IMR-90 (cell line): ENCODE data around the gene FER. TPM values are rescaled to one million over a fixed set of nuclear protein-coding genes. Genes with fewer than 3 reads are reported as not detected.

Experiments
- ATAC-seq: fragments of 200-7000 bp; cut with Tn5 transposase; 2 replicates; pipeline ENCODE4 v1.9.1; 2020; ENCODE audit warnings: low read depth, mild to moderate bottlenecking, moderate library complexity
- BruUV-seq: library from RNA; stranded (reverse); fragments of 400-500 nt; replicated peaks from 2 replicates; lab custom pipeline; 2021; lab: Mats Ljungman, UMichigan
- CTCF ChIA-PET: fragments of 300-600 bp; formaldehyde crosslinking; extraction: SDS; loops from one replicate; lab custom pipeline; 2021; ENCODE audit warnings: antibody characterized with exemption; lab: Yijun Ruan, JAX
- POLR2A ChIA-PET: fragments of 300-600 bp; sonication (Branson Sonifier 250); formaldehyde crosslinking; loops from one replicate; lab custom pipeline; 2022; ENCODE audit warnings: antibody characterized with exemption; ENCODE audit not compliant: unreplicated experiment; lab: Charles Lee
- DNase-seq: peaks from one replicate; pipeline ENCODE4 v3.0.0; 2013
- H2AFZ ChIP-seq: replicated peaks from 2 replicates; pipeline ENCODE3; 2013; ENCODE audit warnings: low read length, mild to moderate bottlenecking; ENCODE audit not compliant: poor library complexity
- H2AK5ac ChIP-seq: 2 replicates; pipeline ENCODE4 v1.6.1; 2013; ENCODE audit warnings: low read depth, low read length, inconsistent platforms
- H2AK9ac ChIP-seq: replicated peaks from 2 replicates; pipeline ENCODE3; 2013; ENCODE audit warnings: mild to moderate bottlenecking, low read depth, low read length, moderate library complexity; ENCODE audit not compliant: poor library complexity
- H2BK120ac ChIP-seq: 2 replicates; pipeline ENCODE4 v1.6.1; 2013; ENCODE audit warnings: low read depth, low read length, inconsistent platforms
- H2BK15ac ChIP-seq: 3 replicates; pipeline ENCODE4 v1.6.1; 2013; ENCODE audit warnings: low read depth, low read length, inconsistent platforms
- H2BK20ac ChIP-seq: 2 replicates; pipeline ENCODE4 v1.6.1; 2013; ENCODE audit warnings: low read depth, mild to moderate bottlenecking, inconsistent platforms, low read length, moderate library complexity
- H2BK5ac ChIP-seq: 2 replicates; pipeline ENCODE4 v1.6.1; 2013; ENCODE audit warnings: mild to moderate bottlenecking, low read depth, low read length, inconsistent platforms; ENCODE audit not compliant: poor library complexity, severe bottlenecking
- H3K14ac ChIP-seq: replicated peaks from 2 replicates; pipeline ENCODE4 v1.6.1; 2013; ENCODE audit warnings: low read depth, low read length, inconsistent platforms
- H3K18ac ChIP-seq: 2 replicates; pipeline ENCODE4 v1.6.1; 2013; ENCODE audit warnings: low read depth, low read length, control low read depth
- H3K23ac ChIP-seq: 2 replicates; pipeline ENCODE4 v1.6.1; 2013; ENCODE audit warnings: low read depth, low read length, inconsistent platforms
- H3K27ac ChIP-seq: 2 replicates; pipeline ENCODE4 v1.5.1; 2013; ENCODE audit warnings: mild to moderate bottlenecking, control low read depth, low read length; ENCODE audit not compliant: insufficient read depth
- H3K27me3 ChIP-seq: 2 replicates; pipeline ENCODE4 v1.6.1; 2013; ENCODE audit warnings: low read length; ENCODE audit not compliant: control insufficient read depth, insufficient read depth
- H3K36me3 ChIP-seq: 2 replicates; pipeline ENCODE4 v1.6.1; 2013; ENCODE audit warnings: low read length, mixed read lengths; ENCODE audit not compliant: control insufficient read depth, insufficient read depth
- H3K4ac ChIP-seq: 2 replicates; pipeline ENCODE4 v1.6.1; 2013; ENCODE audit warnings: low read depth, low read length, inconsistent platforms
- H3K4me1 ChIP-seq: 2 replicates; pipeline ENCODE4 v1.6.1; 2013; ENCODE audit warnings: low read length, mixed read lengths; ENCODE audit not compliant: control insufficient read depth, insufficient read depth
- H3K4me2 ChIP-seq: 2 replicates; pipeline ENCODE4 v1.6.1; 2013; ENCODE audit warnings: low read depth, mild to moderate bottlenecking, control low read depth, low read length, moderate library complexity
- H3K4me3 ChIP-seq: 2 replicates; pipeline ENCODE4 v1.5.1; 2013; ENCODE audit warnings: low read depth, mild to moderate bottlenecking, control low read depth, low read length, moderate library complexity; ENCODE audit not compliant: insufficient read depth
- H3K56ac ChIP-seq: 2 replicates; pipeline ENCODE4 v1.6.1; 2013; ENCODE audit warnings: low read length, inconsistent platforms; ENCODE audit not compliant: insufficient read depth; ENCODE audit errors: extremely low read depth
- H3K79me1 ChIP-seq, 2 experiments: 2 replicates each; pipeline ENCODE4 v1.6.1; 2013; ENCODE audit warnings: low read length in 2 of 2, inconsistent platforms in 1 of 2, low read depth in 1 of 2
- H3K9ac ChIP-seq: 2 replicates; pipeline ENCODE4 v1.6.1; 2013; ENCODE audit warnings: low read depth, low read length, control low read depth
- H3K9me1 ChIP-seq: 2 replicates; pipeline ENCODE4 v1.6.1; 2013; ENCODE audit warnings: low read length, inconsistent platforms; ENCODE audit not compliant: insufficient read depth
- H3K9me3 ChIP-seq: 2 replicates; pipeline ENCODE4 v1.6.1; 2013; ENCODE audit warnings: low read length; ENCODE audit not compliant: control insufficient read depth, insufficient read depth
- H4K20me1 ChIP-seq: 2 replicates; pipeline ENCODE4 v1.6.1; 2013; ENCODE audit warnings: low read length, inconsistent platforms; ENCODE audit not compliant: insufficient read depth
- H4K5ac ChIP-seq: 2 replicates; pipeline ENCODE4 v1.6.1; 2013; ENCODE audit warnings: mild to moderate bottlenecking, low read depth, low read length, control low read depth
- H4K8ac ChIP-seq, 2 experiments: 2 replicates each; pipeline ENCODE4 v1.6.1; 2013; ENCODE audit warnings: low read depth in 2 of 2, low read length in 2 of 2, control low read depth in 1 of 2, inconsistent platforms in 1 of 2
- H4K91ac ChIP-seq: 2 replicates; pipeline ENCODE4 v1.6.1; 2013; ENCODE audit warnings: low read depth, low read length, inconsistent platforms; ENCODE audit not compliant: insufficient read depth
- BHLHE40 ChIP-seq: fragments of 150-350 bp; IDR thresholded peaks from 2 replicates; pipeline ENCODE4 v1.6.1; 2016; ENCODE audit warnings: mild to moderate bottlenecking, low read depth, low read length
- CEBPB ChIP-seq: IDR thresholded peaks from 2 replicates; pipeline ENCODE4 v1.6.1; 2012; ENCODE audit warnings: low read depth, low read length, improper control_type of control experiment
- CHD1 ChIP-seq: IDR thresholded peaks from 2 replicates; pipeline ENCODE4 v1.6.1; 2012; ENCODE audit warnings: low read depth, low read length, improper control_type of control experiment
- ELK1 ChIP-seq: fragments of 150-350 bp; IDR thresholded peaks from 2 replicates; pipeline ENCODE4 v1.6.1; 2016; ENCODE audit warnings: low read depth, mild to moderate bottlenecking, low read length, moderate library complexity, borderline replicate concordance
- FOS ChIP-seq: fragments of 150-350 bp; IDR thresholded peaks from 2 replicates; pipeline ENCODE4 v1.6.1; 2016; ENCODE audit warnings: low read depth, low read length
- MAFK ChIP-seq: IDR thresholded peaks from 2 replicates; pipeline ENCODE4 v1.6.1; 2012; ENCODE audit warnings: low read depth, low read length, improper control_type of control experiment
- MAZ ChIP-seq: IDR thresholded peaks from 2 replicates; pipeline ENCODE4 v1.6.1; 2012; ENCODE audit warnings: low read depth, mild to moderate bottlenecking, low read length, improper control_type of control experiment, moderate library complexity, borderline replicate concordance
- MXI1 ChIP-seq: IDR thresholded peaks from 2 replicates; pipeline ENCODE4 v1.6.1; 2012; ENCODE audit warnings: low read depth, mild to moderate bottlenecking, low read length, moderate library complexity, borderline replicate concordance
- NFE2L2 ChIP-seq: fragments of 150-350 bp; IDR thresholded peaks from 2 replicates; pipeline ENCODE4 v1.6.1; 2016; ENCODE audit warnings: low read depth, mild to moderate bottlenecking, low read length
- POLR2A ChIP-seq: IDR thresholded peaks from 2 replicates; pipeline ENCODE4 v1.6.1; 2012; ENCODE audit warnings: mild to moderate bottlenecking, low read depth, low read length
- RAD21 ChIP-seq: IDR thresholded peaks from 2 replicates; pipeline ENCODE4 v1.6.1; 2012; ENCODE audit warnings: low read length, improper control_type of control experiment
- RCOR1 ChIP-seq: IDR thresholded peaks from 2 replicates; pipeline ENCODE4 v1.6.1; 2012; ENCODE audit warnings: mild to moderate bottlenecking, low read length, improper control_type of control experiment; ENCODE audit not compliant: insufficient replicate concordance
- RFX5 ChIP-seq: IDR thresholded peaks from 2 replicates; pipeline ENCODE4 v1.8.0; 2012; ENCODE audit warnings: low read depth, mild to moderate bottlenecking, low read length, moderate library complexity
- SMC3 ChIP-seq: fragments of 150-350 bp; IDR thresholded peaks from 2 replicates; pipeline ENCODE4 v1.6.1; 2016; ENCODE audit warnings: low read depth, mild to moderate bottlenecking, antibody characterized with exemption, low read length, moderate library complexity
- WGBS, 2 experiments: methylation state at CpG; one replicate each; pipeline versions ENCODE4 v1.1.5 to v1.1.7; 2013; ENCODE audit warnings: missing lambda C conversion rate in 2 of 2; ENCODE audit not compliant: insufficient read length in 1 of 2; ENCODE audit errors: extremely low coverage in 2 of 2; 5-methylcytosine and 5-hydroxymethylcytosine counted together
- dilution Hi-C: fragments of 300-500 bp; cut with HindIII; formaldehyde crosslinking; loops from one replicate; pipeline ENCODE4 v1.14.3; 2018; ENCODE audit warnings: low sequenced_read_pairs; ENCODE audit not compliant: unreplicated experiment
- in situ Hi-C: fragments of 300-500 bp; cut with MboI; formaldehyde crosslinking; loops from 3 replicates; pipeline ENCODE4 v1.14.3; 2019; ENCODE audit warnings: low sequenced_read_pairs, inconsistent platforms, mixed read lengths
- intact Hi-C: fragments of 100-400 bp; cut with micrococcal nuclease; formaldehyde crosslinking; loops from 2 replicates; pipeline ENCODE4 v1.10.0; 2022
- polyA plus RNA-seq, 3 experiments: library from polyadenylated mRNA; depleted of rRNA; stranded (reverse); fragments of >200 nt; gene quantifications; 2 replicates each; pipeline ENCODE4 v1.2.3, GENCODE V29; 2012; ENCODE audit warnings: low replicate concordance in 1 of 3
- total RNA-seq: library from RNA; depleted of rRNA; stranded (reverse); fragments of >200 nt; gene quantifications from 2 replicates; pipeline ENCODE4 v1.2.3, GENCODE V29; 2012
- TF ChIP-seq, protein P1 (sequence below): fragments of 150-350 bp; IDR thresholded peaks from 2 replicates; pipeline ENCODE4 v1.6.1; 2017; ENCODE audit warnings: mild to moderate bottlenecking, antibody characterized with exemption, low read length, low read depth
- TF ChIP-seq, protein P2 (sequence below): conservative IDR thresholded peaks from 2 replicates; pipeline ENCODE4 v1.5.1; 2012; ENCODE audit warnings: mild to moderate bottlenecking, low read depth, low read length, improper control_type of control experiment

FER gene
- total and polyA plus RNA-seq, 2 of the 4 experiments (the other 2 are of a cell fraction), result 3.5 to 32.4 TPM

DNA sequence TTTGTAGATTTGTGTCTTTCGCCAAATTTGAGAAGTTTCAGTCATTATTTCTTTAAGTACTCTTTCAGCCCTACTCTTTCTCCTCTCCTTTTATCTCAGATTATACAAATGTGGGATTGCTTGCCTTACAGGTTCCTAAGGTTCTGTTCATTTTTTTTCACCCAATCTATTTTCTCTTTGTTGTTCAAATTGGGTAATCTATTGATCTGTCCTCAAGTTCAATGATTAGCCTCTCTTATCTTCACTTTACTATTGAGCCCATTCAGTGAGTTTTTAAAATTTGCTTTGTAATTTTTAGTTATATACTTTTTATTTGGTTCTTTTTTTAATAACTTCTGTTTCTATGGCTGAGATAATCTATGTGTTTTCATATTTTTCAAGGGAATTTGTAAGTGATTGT, 282.1 kb downstream of the FER start:
- no peak overlapping the region for H3K4me2 ChIP-seq
- no peak overlapping the region for H2BK120ac ChIP-seq
- H3K27ac ChIP-seq, result no peak overlapping the region
- H3K23ac ChIP-seq, result no peak overlapping the region
- H4K8ac ChIP-seq, result no peak overlapping the region
- H3K4me1 ChIP-seq, result no peaks in the 10 kb centered on the region
- no peak overlapping the region for H2AFZ ChIP-seq
- no TSS peak for BruUV-seq
- H3K79me1 ChIP-seq, result peaks cover 0 to 13% of the 10 kb centered on the region in 2 experiments; a peak in 2 of 4 replicates
- no peak overlapping the region for H3K56ac ChIP-seq
- H2BK15ac ChIP-seq, result no peak overlapping the region
- no peak overlapping the region for H3K14ac ChIP-seq
- no peak for TF ChIP-seq MAFK
- no peak for TF ChIP-seq MAZ
- TF ChIP-seq SMC3, result no peak
- no peak for TF ChIP-seq CEBPB
- no peak for TF ChIP-seq ELK1
- no peak for TF ChIP-seq CHD1
- TF ChIP-seq, protein P1, sequence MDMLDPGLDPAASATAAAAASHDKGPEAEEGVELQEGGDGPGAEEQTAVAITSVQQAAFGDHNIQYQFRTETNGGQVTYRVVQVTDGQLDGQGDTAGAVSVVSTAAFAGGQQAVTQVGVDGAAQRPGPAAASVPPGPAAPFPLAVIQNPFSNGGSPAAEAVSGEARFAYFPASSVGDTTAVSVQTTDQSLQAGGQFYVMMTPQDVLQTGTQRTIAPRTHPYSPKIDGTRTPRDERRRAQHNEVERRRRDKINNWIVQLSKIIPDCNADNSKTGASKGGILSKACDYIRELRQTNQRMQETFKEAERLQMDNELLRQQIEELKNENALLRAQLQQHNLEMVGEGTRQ, result no peak
- TF ChIP-seq, protein P2, sequence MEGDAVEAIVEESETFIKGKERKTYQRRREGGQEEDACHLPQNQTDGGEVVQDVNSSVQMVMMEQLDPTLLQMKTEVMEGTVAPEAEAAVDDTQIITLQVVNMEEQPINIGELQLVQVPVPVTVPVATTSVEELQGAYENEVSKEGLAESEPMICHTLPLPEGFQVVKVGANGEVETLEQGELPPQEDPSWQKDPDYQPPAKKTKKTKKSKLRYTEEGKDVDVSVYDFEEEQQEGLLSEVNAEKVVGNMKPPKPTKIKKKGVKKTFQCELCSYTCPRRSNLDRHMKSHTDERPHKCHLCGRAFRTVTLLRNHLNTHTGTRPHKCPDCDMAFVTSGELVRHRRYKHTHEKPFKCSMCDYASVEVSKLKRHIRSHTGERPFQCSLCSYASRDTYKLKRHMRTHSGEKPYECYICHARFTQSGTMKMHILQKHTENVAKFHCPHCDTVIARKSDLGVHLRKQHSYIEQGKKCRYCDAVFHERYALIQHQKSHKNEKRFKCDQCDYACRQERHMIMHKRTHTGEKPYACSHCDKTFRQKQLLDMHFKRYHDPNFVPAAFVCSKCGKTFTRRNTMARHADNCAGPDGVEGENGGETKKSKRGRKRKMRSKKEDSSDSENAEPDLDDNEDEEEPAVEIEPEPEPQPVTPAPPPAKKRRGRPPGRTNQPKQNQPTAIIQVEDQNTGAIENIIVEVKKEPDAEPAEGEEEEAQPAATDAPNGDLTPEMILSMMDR, result no peak
- no peak for TF ChIP-seq MXI1
- no peak for TF ChIP-seq RAD21
- TF ChIP-seq BHLHE40, result no peak
- no peak for TF ChIP-seq POLR2A
- TF ChIP-seq FOS, result no peak
- TF ChIP-seq NFE2L2, result no peak
- no peak for TF ChIP-seq RCOR1
- no peak for TF ChIP-seq RFX5
- H2BK5ac ChIP-seq, result no peak overlapping the region
- dilution Hi-C loops, result no loop called here
- ChIA-PET CTCF (interaction anchor here (1.0 kb wide), 1 partner anchor 1739 kb away, joined by 3 read pairs; no protein-coding TSS in a partner anchor), POLR2A (no interaction called here)
- no peaks in the 10 kb centered on the region for H3K27me3 ChIP-seq
- intact Hi-C loops, result no loop called here
- H3K9ac ChIP-seq, result no peak overlapping the region
- H2AK9ac ChIP-seq, result no peak overlapping the region
- no CpG with 5 or more reads among the region's 1 CpG for WGBS, 2 experiments
- H3K4me3 ChIP-seq, result no peak overlapping the region
- DNase-seq (no peak), ATAC-seq (no peak)
- no peak overlapping the region for H4K5ac ChIP-seq
- H4K91ac ChIP-seq, result no peak overlapping the region
- H3K4ac ChIP-seq, result no peak overlapping the region
- no peaks in the 10 kb centered on the region; the same call in 1 of the 2 replicates for H4K20me1 ChIP-seq
- H3K36me3 ChIP-seq, result no peaks in the 10 kb centered on the region
- no peaks in the 10 kb centered on the region for H3K9me1 ChIP-seq
- H3K9me3 ChIP-seq, result no peaks in the 10 kb centered on the region
- no peak overlapping the region for H2AK5ac ChIP-seq
- H3K18ac ChIP-seq, result no peak overlapping the region
- in situ Hi-C loops, result no loop called here
- no peak overlapping the region for H2BK20ac ChIP-seq
